OCI-LY7 (cell line): ENCODE data around the gene SERPINA12. TPM values are rescaled to one million over a fixed set of nuclear protein-coding genes. Genes with fewer than 3 reads are reported as not detected.

Experiments
- BruUV-seq: library from RNA; stranded (reverse); fragments of 400-500 nt; replicated peaks from 2 replicates; lab custom pipeline; 2021; lab: Mats Ljungman, UMichigan
- CTCF ChIA-PET: fragments of 300-600 bp; sonication (Branson Sonifier 250); formaldehyde crosslinking; loops from one replicate; lab custom pipeline; 2022; ENCODE audit warnings: antibody characterized with exemption; ENCODE audit not compliant: unreplicated experiment; lab: Charles Lee
- POLR2A ChIA-PET: fragments of 300-600 bp; sonication (Branson Sonifier 250); formaldehyde crosslinking; loops from one replicate; lab custom pipeline; 2022; ENCODE audit warnings: antibody characterized with exemption; lab: Charles Lee
- DNase-seq: peaks from one replicate; pipeline ENCODE4 v3.0.0-alpha.2; 2015; ENCODE audit warnings: low spot score
- H2AFZ ChIP-seq: fragments of 200-600 bp; sonication (generic), shearing (Covaris generic); 2 replicates; pipeline ENCODE4 v1.6.1; 2014; ENCODE audit warnings: mild to moderate bottlenecking, antibody characterized with exemption, low read length, moderate library complexity
- H3K27ac ChIP-seq: fragments of 200-600 bp; sonication (generic); 2 replicates; pipeline ENCODE4 v1.5.1; 2014; ENCODE audit warnings: mixed run types, low read depth, mild to moderate bottlenecking, moderate library complexity, low read length, inconsistent platforms; ENCODE audit not compliant: poor library complexity, severe bottlenecking
- H3K36me3 ChIP-seq: fragments of 200-600 bp; sonication (generic); 2 replicates; pipeline ENCODE4 v1.6.1; 2014; ENCODE audit warnings: mild to moderate bottlenecking, antibody characterized with exemption, low read length, moderate library complexity, mixed read lengths; ENCODE audit not compliant: insufficient read depth
- H3K4me1 ChIP-seq: fragments of 200-600 bp; sonication (generic); 2 replicates; pipeline ENCODE4 v1.5.1; 2014; ENCODE audit warnings: mild to moderate bottlenecking, low read length; ENCODE audit not compliant: insufficient read depth, poor library complexity, severe bottlenecking
- H3K4me2 ChIP-seq: fragments of 200-600 bp; sonication (generic); 2 replicates; pipeline ENCODE4 v1.6.1; 2014; ENCODE audit warnings: mild to moderate bottlenecking, low read length
- H3K4me3 ChIP-seq: fragments of 200-600 bp; sonication (generic); 2 replicates; pipeline ENCODE4 v1.5.1; 2014; ENCODE audit warnings: mild to moderate bottlenecking, low read depth, low read length; ENCODE audit not compliant: poor library complexity, severe bottlenecking
- H3K79me2 ChIP-seq: fragments of 200-600 bp; sonication (generic); 2 replicates; pipeline ENCODE4 v1.6.1; 2016; ENCODE audit warnings: low read depth, mild to moderate bottlenecking, low read length, moderate library complexity, mixed read lengths; ENCODE audit not compliant: insufficient read depth
- H3K9me2 ChIP-seq: fragments of 200-600 bp; sonication (generic); 2 replicates; pipeline ENCODE4 v1.6.1; 2016; ENCODE audit warnings: mild to moderate bottlenecking, low read length, mixed read lengths; ENCODE audit not compliant: insufficient read depth
- H3K9me3 ChIP-seq: fragments of 200-600 bp; sonication (generic); 2 replicates; pipeline ENCODE4 v1.6.1; 2014; ENCODE audit warnings: mild to moderate bottlenecking, mixed run types, low read length, mixed read lengths
- H4K20me1 ChIP-seq: fragments of 200-600 bp; sonication (generic); 2 replicates; pipeline ENCODE4 v1.6.1; 2014; ENCODE audit warnings: mild to moderate bottlenecking, antibody characterized with exemption, low read length, moderate library complexity, mixed read lengths; ENCODE audit not compliant: insufficient read depth
- EZH2phosphoT487 ChIP-seq: fragments of 200-600 bp; sonication (generic); IDR thresholded peaks from 2 replicates; pipeline ENCODE4 v1.6.1; 2018; ENCODE audit warnings: low read depth, borderline replicate concordance, mild to moderate bottlenecking, mixed run types, antibody characterized with exemption, low read length, moderate library complexity, mixed read lengths
- intact Hi-C: fragments of 100-400 bp; cut with micrococcal nuclease; formaldehyde crosslinking; loops from one replicate; pipeline ENCODE4 v1.10.0; 2022; ENCODE audit not compliant: unreplicated experiment
- total RNA-seq, 2 experiments: library from RNA; depleted of rRNA in 1 of 2; stranded (reverse); fragments of >200 nt in 1 of 2; shearing (Covaris generic) in 1 of 2; gene quantifications; 2 replicates each; pipeline ENCODE4 v1.2.3, GENCODE V29; 2014 to 2022
- TF ChIP-seq, protein P1 (sequence below): fragments of 200-600 bp; sonication (generic); conservative IDR thresholded peaks from 2 replicates; pipeline ENCODE4 v1.5.1; 2014; ENCODE audit warnings: mild to moderate bottlenecking, antibody characterized with exemption, low read length, moderate library complexity, mixed read lengths

The SERPINA12 gene
- total RNA-seq, 2 experiments from 2014 or later = not detected

GRCh38 chr14:94543449-94544124 lies 34.3 kb upstream of the SERPINA12 start:
- Histone ChIP-seq H4K20me1 (no peaks in the 10 kb centered on the region), H3K27ac (no peak overlapping the region), H3K9me2 (no peaks in the 10 kb centered on the region), H3K9me3 (no peaks in the 10 kb centered on the region), H3K4me3 (no peak overlapping the region), H3K36me3 (no peaks in the 10 kb centered on the region), H2AFZ (no peak overlapping the region), H3K4me2 (no peak overlapping the region), H3K4me1 (no peaks in the 10 kb centered on the region), H3K79me2 (no peaks in the 10 kb centered on the region)
- no TSS peak for BruUV-seq
- no peak for DNase-seq
- TF ChIP-seq, protein P1, sequence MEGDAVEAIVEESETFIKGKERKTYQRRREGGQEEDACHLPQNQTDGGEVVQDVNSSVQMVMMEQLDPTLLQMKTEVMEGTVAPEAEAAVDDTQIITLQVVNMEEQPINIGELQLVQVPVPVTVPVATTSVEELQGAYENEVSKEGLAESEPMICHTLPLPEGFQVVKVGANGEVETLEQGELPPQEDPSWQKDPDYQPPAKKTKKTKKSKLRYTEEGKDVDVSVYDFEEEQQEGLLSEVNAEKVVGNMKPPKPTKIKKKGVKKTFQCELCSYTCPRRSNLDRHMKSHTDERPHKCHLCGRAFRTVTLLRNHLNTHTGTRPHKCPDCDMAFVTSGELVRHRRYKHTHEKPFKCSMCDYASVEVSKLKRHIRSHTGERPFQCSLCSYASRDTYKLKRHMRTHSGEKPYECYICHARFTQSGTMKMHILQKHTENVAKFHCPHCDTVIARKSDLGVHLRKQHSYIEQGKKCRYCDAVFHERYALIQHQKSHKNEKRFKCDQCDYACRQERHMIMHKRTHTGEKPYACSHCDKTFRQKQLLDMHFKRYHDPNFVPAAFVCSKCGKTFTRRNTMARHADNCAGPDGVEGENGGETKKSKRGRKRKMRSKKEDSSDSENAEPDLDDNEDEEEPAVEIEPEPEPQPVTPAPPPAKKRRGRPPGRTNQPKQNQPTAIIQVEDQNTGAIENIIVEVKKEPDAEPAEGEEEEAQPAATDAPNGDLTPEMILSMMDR = no peak
- TF ChIP-seq EZH2phosphoT487 = no peak
- intact Hi-C loops = no loop called here
- ChIA-PET POLR2A (no interaction called here), CTCF (no interaction called here)

GRCh38 chr14:94542811-94543440 lies 33.7 kb upstream of the SERPINA12 start:
- Histone ChIP-seq H3K4me3 (no peak overlapping the region), H3K27ac (no peak overlapping the region), H3K9me3 (no peaks in the 10 kb centered on the region), H3K36me3 (no peaks in the 10 kb centered on the region), H3K9me2 (no peaks in the 10 kb centered on the region), H2AFZ (no peak overlapping the region), H3K79me2 (no peaks in the 10 kb centered on the region), H3K4me2 (no peak overlapping the region), H4K20me1 (no peaks in the 10 kb centered on the region), H3K4me1 (no peaks in the 10 kb centered on the region)
- BruUV-seq = no TSS peak
- ChIA-PET POLR2A (no interaction called here), CTCF (interaction anchor here (0.6 kb wide), 1 partner anchor 147 kb away, joined by 3 read pairs; no protein-coding TSS in a partner anchor)
- intact Hi-C loops = no loop called here
- TF ChIP-seq, protein P1 = no peak
- TF ChIP-seq EZH2phosphoT487 = no peak
- no peak for DNase-seq
